Measurements from ENCODE around the gene PLXNA2. TPM values are rescaled to one million over a fixed set of nuclear protein-coding genes. Genes with fewer than 3 reads are reported as not detected.

Gene PLXNA2
- total RNA-seq, 2 experiments from 2014 or later, result 0.84 to 1.6 TPM

- H3K27ac Mint-ChIP-seq, result no peak overlapping the region
- ATAC-seq (no peak), DNase-seq (no peak)
- H3K9me3 Mint-ChIP-seq (ENCODE audit: insufficient read depth), result no peaks in the 10 kb centered on the region
- H3K36me3 Mint-ChIP-seq (ENCODE audit: low read depth), result no peaks in the 10 kb centered on the region
- POLR2A ChIA-PET, result no interaction called here
- H3K4me3 Mint-ChIP-seq, result no peak overlapping the region
- CTCF ChIA-PET, result no interaction called here
- peaks cover 14% of the 10 kb centered on the region for H3K27me3 Mint-ChIP-seq (ENCODE audit: low read depth)
- H3K4me1 Mint-ChIP-seq (ENCODE audit: low read depth), result no peaks in the 10 kb centered on the region
These were observed 17.7 kb upstream of the PLXNA2 start for GRCh38 chr1:208261874-208262273.

GRCh38 chr1:208258277-208258676, 14.1 kb upstream of the PLXNA2 start:
- Mint-ChIP-seq H3K27me3 (ENCODE audit: low read depth) (peaks cover 12% of the 10 kb centered on the region), H3K27ac (no peak overlapping the region), H3K4me3 (no peak overlapping the region), H3K4me1 (ENCODE audit: low read depth) (no peaks in the 10 kb centered on the region), H3K9me3 (ENCODE audit: insufficient read depth) (no peaks in the 10 kb centered on the region), H3K36me3 (ENCODE audit: low read depth) (no peaks in the 10 kb centered on the region)
- DNase-seq (no peak), ATAC-seq (no peak)
- ChIA-PET CTCF (interaction anchor here (1.5 kb wide), 1 partner anchor 13 kb away, joined by 4 read pairs; the partner anchor contains the start of gene PLXNA2), POLR2A (no interaction called here)

- Mint-ChIP-seq H3K36me3 (ENCODE audit: low read depth) (no peaks in the 10 kb centered on the region), H3K27ac (no peak overlapping the region), H3K4me1 (ENCODE audit: low read depth) (no peaks in the 10 kb centered on the region), H3K4me3 (no peak overlapping the region), H3K9me3 (ENCODE audit: insufficient read depth) (no peaks in the 10 kb centered on the region), H3K27me3 (ENCODE audit: low read depth) (peaks cover 10% of the 10 kb centered on the region)
- ChIA-PET POLR2A (no interaction called here), CTCF (interaction anchor here (1.5 kb wide), 1 partner anchor 12 kb away, joined by 4 read pairs; the partner anchor contains the start of gene PLXNA2)
- ATAC-seq (no peak), DNase-seq (no peak)
These were observed 13.2 kb upstream of the PLXNA2 start for GRCh38 chr1:208257351-208257750.

- no peak for DNase-seq
- POLR2A ChIA-PET, result no interaction called here
- Mint-ChIP-seq H3K36me3 (ENCODE audit: low read depth) (no peaks in the 10 kb centered on the region), H3K27ac (no peak overlapping the region), H3K27me3 (ENCODE audit: low read depth) (peaks cover 9% of the 10 kb centered on the region), H3K9me3 (ENCODE audit: insufficient read depth) (no peaks in the 10 kb centered on the region), H3K4me1 (ENCODE audit: low read depth) (no peaks in the 10 kb centered on the region), H3K4me3 (no peak overlapping the region)
- CTCF ChIA-PET, result interaction anchor here (0.7 kb wide), 2 partner anchors 11 to 12 kb away, joined by 3 read pairs; partner anchors contain the start of gene PLXNA2
- no peak for ATAC-seq
These were observed 12.4 kb upstream of the PLXNA2 start for GRCh38 chr1:208256556-208256955.

DNA sequence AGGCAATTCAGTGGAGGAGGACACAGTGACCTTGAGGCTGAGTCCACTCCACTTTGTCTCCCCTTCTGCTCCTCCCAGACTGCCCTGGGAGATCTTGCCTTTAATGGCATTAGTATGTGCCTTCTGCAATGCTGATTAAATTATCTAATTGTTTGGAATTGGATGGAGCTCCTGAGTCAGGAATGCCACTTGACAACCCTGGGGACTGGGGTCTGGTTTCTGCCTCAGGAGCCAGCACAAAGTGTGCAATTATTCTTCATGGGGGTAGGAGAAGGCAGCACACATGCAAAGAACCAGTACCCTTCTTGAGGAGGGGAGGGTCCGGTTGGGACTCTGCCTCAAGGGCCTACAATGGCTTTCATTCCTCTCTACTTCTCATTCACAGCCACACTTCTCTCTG, 11.9 kb upstream of the PLXNA2 start:
- POLR2A ChIA-PET, result no interaction called here
- ATAC-seq (no peak), DNase-seq (no peak)
- no peak overlapping the region for H3K4me3 Mint-ChIP-seq
- no peaks in the 10 kb centered on the region for H3K4me1 Mint-ChIP-seq (ENCODE audit: low read depth)
- no peak overlapping the region for H3K27ac Mint-ChIP-seq
- no peaks in the 10 kb centered on the region for H3K9me3 Mint-ChIP-seq (ENCODE audit: insufficient read depth)
- CTCF ChIA-PET, result interaction anchor here (0.7 kb wide), 2 partner anchors 11 to 12 kb away, joined by 3 read pairs; partner anchors contain the start of gene PLXNA2
- H3K27me3 Mint-ChIP-seq (ENCODE audit: low read depth), result peaks cover 9% of the 10 kb centered on the region
- H3K36me3 Mint-ChIP-seq (ENCODE audit: low read depth), result no peaks in the 10 kb centered on the region

DNA sequence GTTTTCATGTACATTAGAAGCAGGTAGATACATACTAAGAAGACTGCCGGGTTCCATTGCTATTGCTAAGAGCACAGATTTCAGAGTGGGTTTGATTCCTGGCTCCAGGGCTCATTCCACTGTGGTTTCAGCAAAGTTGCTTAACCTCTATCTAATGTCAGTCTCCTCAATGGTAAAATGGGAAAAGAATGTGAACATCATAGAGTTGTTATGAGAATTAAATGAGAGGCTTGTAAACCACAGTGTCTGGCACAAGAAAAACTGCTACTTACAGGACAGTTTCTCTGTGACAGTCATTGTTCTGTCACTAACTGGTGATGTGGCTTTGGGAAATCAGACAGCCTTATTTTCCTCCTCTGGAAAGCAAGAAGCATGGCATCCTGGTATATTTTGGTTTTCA, 10.7 kb upstream of the PLXNA2 start:
- DNase-seq, result no peak
- ATAC-seq, result no peak
- no peaks in the 10 kb centered on the region for H3K9me3 Mint-ChIP-seq (ENCODE audit: insufficient read depth)
- no peaks in the 10 kb centered on the region for H3K36me3 Mint-ChIP-seq (ENCODE audit: low read depth)
- peaks cover 15% of the 10 kb centered on the region for H3K27me3 Mint-ChIP-seq (ENCODE audit: low read depth)
- no peaks in the 10 kb centered on the region for H3K4me1 Mint-ChIP-seq (ENCODE audit: low read depth)
- no peak overlapping the region for H3K27ac Mint-ChIP-seq
- ChIA-PET POLR2A (no interaction called here), CTCF (no interaction called here)
- H3K4me3 Mint-ChIP-seq, result no peak overlapping the region

DNA sequence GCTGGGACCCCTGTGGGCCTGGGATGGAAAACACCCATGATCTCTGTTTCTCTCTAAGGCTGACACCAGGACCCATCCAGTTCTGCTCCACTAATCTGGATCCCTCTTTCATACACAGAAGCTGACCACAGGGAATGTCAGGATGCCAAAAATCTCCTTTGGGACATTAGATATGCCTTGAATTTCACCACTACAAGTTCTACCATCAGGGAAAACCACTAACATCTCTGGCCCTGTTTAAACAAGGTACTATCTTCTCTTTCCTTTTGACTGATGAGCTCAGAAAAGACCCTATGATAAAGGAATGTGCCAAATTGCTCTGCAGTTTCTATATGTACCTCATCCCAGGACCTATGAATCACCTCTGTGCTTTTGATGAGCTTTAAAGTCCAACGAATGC, 10.2 kb upstream of the PLXNA2 start:
- Mint-ChIP-seq H3K36me3 (ENCODE audit: low read depth) (no peaks in the 10 kb centered on the region), H3K4me3 (no peak overlapping the region), H3K27me3 (ENCODE audit: low read depth) (peaks cover 15% of the 10 kb centered on the region), H3K9me3 (ENCODE audit: insufficient read depth) (no peaks in the 10 kb centered on the region), H3K27ac (no peak overlapping the region), H3K4me1 (ENCODE audit: low read depth) (no peaks in the 10 kb centered on the region)
- DNase-seq (no peak), ATAC-seq (no peak)
- CTCF ChIA-PET, result no interaction called here
- POLR2A ChIA-PET, result no interaction called here

- H3K4me1 Mint-ChIP-seq (ENCODE audit: low read depth), result no peaks in the 10 kb centered on the region
- no peak for ATAC-seq
- no peaks in the 10 kb centered on the region for H3K9me3 Mint-ChIP-seq (ENCODE audit: insufficient read depth)
- no peak for DNase-seq
- H3K4me3 Mint-ChIP-seq, result no peak overlapping the region
- no peaks in the 10 kb centered on the region for H3K36me3 Mint-ChIP-seq (ENCODE audit: low read depth)
- ChIA-PET POLR2A (no interaction called here), CTCF (interaction anchor here (1.5 kb wide), 1 partner anchor 9 kb away, joined by 5 read pairs; the partner anchor contains the start of gene PLXNA2)
- no peak overlapping the region for H3K27ac Mint-ChIP-seq
- H3K27me3 Mint-ChIP-seq (ENCODE audit: low read depth), result peaks cover 18% of the 10 kb centered on the region
These were observed 8.8 kb upstream of the PLXNA2 start for GRCh38 chr1:208252836-208253576.

- no peak overlapping the region for H3K4me3 Mint-ChIP-seq
- CTCF ChIA-PET, result interaction anchor here (1.5 kb wide), 1 partner anchor 8 kb away, joined by 5 read pairs; the partner anchor contains the start of gene PLXNA2
- POLR2A ChIA-PET, result no interaction called here
These were observed 8.0 kb upstream of the PLXNA2 start for GRCh38 chr1:208251911-208252835.

GRCh38 chr1:208251015-208251414, 6.8 kb upstream of the PLXNA2 start:
- Mint-ChIP-seq H3K36me3 (ENCODE audit: low read depth) (no peaks in the 10 kb centered on the region), H3K27me3 (ENCODE audit: low read depth) (peaks cover 27% of the 10 kb centered on the region), H3K4me3 (no peak overlapping the region), H3K27ac (no peak overlapping the region), H3K4me1 (ENCODE audit: low read depth) (no peaks in the 10 kb centered on the region), H3K9me3 (ENCODE audit: insufficient read depth) (no peaks in the 10 kb centered on the region)
- ChIA-PET POLR2A (no interaction called here), CTCF (no interaction called here)
- no peak for ATAC-seq
- DNase-seq, result no peak

More at GRCh38 chr1:208251911-208252835, 8.0 kb upstream of the PLXNA2 start:
- Mint-ChIP-seq H3K27me3 (ENCODE audit: low read depth) (peaks cover 18% of the 10 kb centered on the region), H3K36me3 (ENCODE audit: low read depth) (no peaks in the 10 kb centered on the region), H3K4me1 (ENCODE audit: low read depth) (no peaks in the 10 kb centered on the region), H3K9me3 (ENCODE audit: insufficient read depth) (no peaks in the 10 kb centered on the region), H3K27ac (no peak overlapping the region)
- ATAC-seq (no peak), DNase-seq (no peak)

DNA sequence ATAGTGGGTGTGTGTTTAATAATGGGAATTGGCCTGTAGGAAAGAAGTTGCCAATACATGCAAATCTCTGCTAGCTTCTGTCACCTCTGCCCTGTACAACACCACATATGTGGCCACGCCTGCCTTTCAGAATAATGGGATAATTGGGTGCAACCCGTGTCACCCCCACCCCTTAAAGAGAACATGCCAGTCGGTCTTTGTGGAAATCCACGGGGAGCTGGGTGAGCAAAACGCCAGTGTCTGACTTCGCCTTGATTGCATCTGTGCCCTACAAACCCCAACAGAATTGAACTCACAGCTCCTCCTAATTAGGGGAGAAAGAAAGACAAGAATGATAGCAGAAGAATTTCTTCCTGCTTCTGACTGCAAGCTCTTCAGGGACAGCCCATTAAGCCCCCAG, 6.4 kb upstream of the PLXNA2 start:
- no peaks in the 10 kb centered on the region for H3K9me3 Mint-ChIP-seq (ENCODE audit: insufficient read depth)
- H3K4me1 Mint-ChIP-seq (ENCODE audit: low read depth), result no peaks in the 10 kb centered on the region
- no peaks in the 10 kb centered on the region for H3K36me3 Mint-ChIP-seq (ENCODE audit: low read depth)
- peaks cover 29% of the 10 kb centered on the region for H3K27me3 Mint-ChIP-seq (ENCODE audit: low read depth)
- H3K4me3 Mint-ChIP-seq, result no peak overlapping the region
- ATAC-seq, result no peak
- ChIA-PET POLR2A (no interaction called here), CTCF (no interaction called here)
- no peak for DNase-seq
- H3K27ac Mint-ChIP-seq, result no peak overlapping the region
